ENCODE results near the gene CABP1. TPM values are rescaled to one million over a fixed set of nuclear protein-coding genes. Genes with fewer than 3 reads are reported as not detected.
"Not testable (repeated sequence)": the region's sequence is repeated elsewhere in the genome, so short reads cannot be mapped to it uniquely, and the experiment has no call there.

CABP1 gene
- not detected for polyA plus RNA-seq (ENCODE audit: low read depth in 6 of 6)

DNA sequence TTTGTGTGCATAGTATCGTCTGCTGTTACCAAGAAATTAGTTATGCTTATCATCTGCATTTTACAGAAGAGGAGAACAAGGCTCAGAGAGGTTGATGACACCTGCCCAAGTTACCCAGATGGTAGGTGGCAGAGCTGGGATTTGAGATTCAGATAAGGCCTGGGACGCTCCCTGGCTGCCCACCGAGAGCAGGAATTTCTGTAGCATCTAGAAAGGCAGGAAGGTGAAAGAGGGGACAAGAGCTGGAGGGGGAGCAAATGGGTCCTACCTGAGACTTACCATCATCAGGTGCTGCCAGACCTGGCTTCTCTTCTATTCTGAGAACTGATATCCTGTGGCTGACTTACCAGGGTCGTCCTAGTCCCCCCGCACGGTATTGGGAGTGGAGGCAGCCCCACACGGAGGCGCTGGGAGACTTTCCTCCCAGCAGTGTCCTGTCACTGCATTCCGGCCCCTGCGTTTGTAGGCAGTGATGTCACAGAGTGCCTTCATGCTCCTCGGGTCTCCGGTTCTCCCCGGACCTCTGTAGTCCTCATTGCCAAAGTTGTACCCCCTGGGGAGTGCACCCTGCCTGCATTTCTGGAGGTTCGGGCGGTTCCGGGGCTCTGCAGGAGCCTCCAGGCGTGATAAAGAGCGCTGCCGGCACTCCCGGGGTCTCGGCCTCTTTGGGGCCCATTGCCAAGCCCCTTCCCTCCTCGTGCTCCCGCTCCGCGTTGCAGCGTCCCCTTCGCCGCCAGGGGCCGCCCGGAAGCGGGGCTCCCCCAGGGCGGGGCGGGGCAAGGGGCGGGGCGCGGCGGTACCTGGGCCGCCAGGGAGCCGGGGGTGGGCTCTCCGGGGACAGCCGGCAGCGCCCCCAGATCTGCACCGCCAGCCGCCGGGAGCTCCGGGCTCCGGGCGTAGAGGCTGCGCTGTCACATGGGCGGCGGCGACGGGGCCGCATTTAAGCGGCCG lies at the start of gene CABP1:
CABP1 (plus strand) TSS at position 856 of the 951 bp plus-strand sequence; CDS start at position 916, 60 bp downstream.
- ATAC-seq (ENCODE audit: low read depth in 2 of 2): peak; percentile 79 to 85

DNA sequence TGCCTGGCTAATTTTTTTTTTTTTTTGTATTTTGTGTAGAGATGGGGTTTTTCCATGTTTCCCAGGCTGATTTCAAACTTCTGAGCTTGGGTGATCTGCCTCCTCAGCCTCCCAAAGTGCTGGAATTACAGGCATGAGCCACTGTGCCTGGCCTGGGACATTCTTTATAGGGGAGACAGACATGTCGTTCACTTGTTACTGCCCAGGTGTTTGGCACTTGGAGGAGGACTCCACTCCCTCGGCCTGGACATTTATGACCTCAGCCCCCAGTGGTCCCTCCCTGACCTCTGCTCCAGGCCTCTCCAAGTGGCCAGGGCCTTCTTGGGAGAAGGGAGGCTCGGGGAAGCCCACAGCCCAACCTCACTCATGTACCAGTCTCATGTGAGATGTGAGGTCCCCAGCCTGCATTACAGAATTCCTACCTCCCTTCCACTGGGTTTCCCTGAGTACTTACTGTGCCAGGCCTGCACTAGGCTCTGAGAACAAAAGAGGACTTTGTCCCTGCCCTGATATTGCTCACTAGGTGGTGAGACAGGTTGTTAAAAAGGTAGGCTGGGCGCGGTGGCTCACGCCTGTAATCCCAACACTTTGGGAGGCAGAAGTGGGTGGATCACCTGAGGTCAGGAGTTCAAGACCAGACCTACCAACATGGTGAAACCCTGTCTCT lies 49.6 kb upstream of the CABP1 start:
- Mint-ChIP-seq H3K27ac (peak overlapping the region in 2 of 6 donors; percentile 19 to 37), H3K9me3 (no peaks in the 10 kb centered on the region), H3K36me3 (no peaks in the 10 kb centered on the region), H3K27me3 (peaks cover 0 to 24% (median 10%) of the 10 kb centered on the region in 3 donors), H3K4me3 (peak overlapping the region in 1 of 8 donors; percentile 26), H3K4me1 (no peaks in the 10 kb centered on the region)
- ATAC-seq (ENCODE audit: low read depth in 2 of 2) (no peak), DNase-seq (no peak)

More for the DNA sequence above, at the start of gene CABP1:
- H3K9me3 Mint-ChIP-seq: no peaks in the 10 kb centered on the region
- peak; percentile 61 for DNase-seq
- peaks cover 38 to 65% (median 47%) of the 10 kb centered on the region in 3 donors for H3K27me3 Mint-ChIP-seq
- peaks cover 6 to 17% (median 7%) of the 10 kb centered on the region in 3 donors for H3K4me1 Mint-ChIP-seq
- H3K36me3 Mint-ChIP-seq: no peaks in the 10 kb centered on the region
- H3K27ac Mint-ChIP-seq: peak within 1 kb of the TSS in 1 of 6 donors; percentile 24
- peak within 1 kb of the TSS; percentile 66 to 89 (median 80) for H3K4me3 Mint-ChIP-seq

DNA sequence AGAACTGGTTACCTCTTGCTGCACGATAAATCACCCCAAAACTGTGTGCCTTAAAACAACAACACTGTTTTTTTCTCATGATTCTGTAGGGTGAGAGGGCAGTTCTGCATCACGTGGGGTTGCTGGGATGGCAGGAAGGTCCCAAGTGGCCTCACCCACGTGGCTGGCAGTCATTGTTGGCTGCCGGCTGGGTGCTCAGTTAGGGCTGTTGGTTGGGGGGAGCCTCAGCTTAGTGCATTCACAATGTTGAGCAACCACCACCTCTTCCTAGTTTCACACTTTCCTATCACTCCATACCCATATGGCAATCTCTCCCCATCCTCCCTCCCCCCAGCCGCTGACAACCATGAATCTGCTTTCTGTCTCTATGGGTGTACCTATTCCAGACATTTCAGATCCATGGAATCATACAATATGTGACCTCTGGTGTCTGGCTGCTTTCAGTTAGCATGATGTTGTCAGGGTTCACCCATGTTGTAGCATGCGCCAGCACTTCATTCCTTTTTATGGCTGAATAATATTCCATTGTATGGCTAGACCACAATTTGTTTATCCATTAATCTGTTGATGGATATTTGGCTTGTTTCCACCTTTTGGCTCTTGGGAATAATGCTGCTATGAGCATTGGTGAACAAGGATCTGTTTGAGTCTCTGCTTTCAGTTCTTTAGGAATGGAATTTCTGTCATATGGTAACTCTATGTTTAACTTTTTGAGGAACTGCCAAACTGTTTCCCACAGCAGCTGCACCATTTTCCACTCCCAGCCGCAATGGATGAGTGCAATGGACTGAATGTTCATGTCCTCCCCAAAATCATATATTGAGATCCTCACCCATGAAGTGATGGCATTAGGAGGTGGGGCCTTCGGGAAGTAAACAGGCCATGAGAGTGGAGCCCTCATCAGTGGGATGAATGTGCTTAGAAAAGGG lies 48.0 kb upstream of the CABP1 start:
- no peaks in the 10 kb centered on the region for H3K9me3 Mint-ChIP-seq
- DNase-seq (no peak), ATAC-seq (ENCODE audit: low read depth in 2 of 2) (no peak)
- H3K27ac Mint-ChIP-seq: no peak overlapping the region
- H3K27me3 Mint-ChIP-seq: peaks cover 0 to 25% (median 11%) of the 10 kb centered on the region in 3 donors
- no peaks in the 10 kb centered on the region for H3K4me1 Mint-ChIP-seq
- no peaks in the 10 kb centered on the region for H3K36me3 Mint-ChIP-seq
- no peak overlapping the region for H3K4me3 Mint-ChIP-seq

DNA sequence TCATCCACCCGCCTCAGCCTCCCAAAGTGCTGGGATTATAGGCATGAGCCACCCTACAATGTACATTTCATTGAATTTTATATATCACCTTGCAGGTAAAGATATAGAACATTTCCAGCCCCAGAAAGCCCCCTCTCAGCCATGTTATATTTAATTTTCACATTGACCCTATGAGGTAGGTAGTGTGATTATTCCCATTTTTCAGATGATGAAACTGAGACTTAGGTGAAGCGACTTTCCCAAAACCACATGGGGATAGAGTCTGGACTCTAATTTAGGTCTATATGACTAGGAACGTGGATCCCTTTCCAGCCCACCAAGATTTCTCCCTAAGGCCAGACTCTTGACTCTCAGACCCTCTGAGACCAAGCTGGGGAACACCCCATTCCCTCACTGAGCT lies 43.5 kb upstream of the CABP1 start:
- ATAC-seq (ENCODE audit: low read depth in 2 of 2) (no peak), DNase-seq (no peak)
- Mint-ChIP-seq H3K4me3 (no peak overlapping the region), H3K27me3 (peaks cover 9 to 45% (median 37%) of the 10 kb centered on the region in 3 donors), H3K36me3 (no peaks in the 10 kb centered on the region), H3K27ac (no peak overlapping the region), H3K4me1 (no peaks in the 10 kb centered on the region), H3K9me3 (no peaks in the 10 kb centered on the region)

DNA sequence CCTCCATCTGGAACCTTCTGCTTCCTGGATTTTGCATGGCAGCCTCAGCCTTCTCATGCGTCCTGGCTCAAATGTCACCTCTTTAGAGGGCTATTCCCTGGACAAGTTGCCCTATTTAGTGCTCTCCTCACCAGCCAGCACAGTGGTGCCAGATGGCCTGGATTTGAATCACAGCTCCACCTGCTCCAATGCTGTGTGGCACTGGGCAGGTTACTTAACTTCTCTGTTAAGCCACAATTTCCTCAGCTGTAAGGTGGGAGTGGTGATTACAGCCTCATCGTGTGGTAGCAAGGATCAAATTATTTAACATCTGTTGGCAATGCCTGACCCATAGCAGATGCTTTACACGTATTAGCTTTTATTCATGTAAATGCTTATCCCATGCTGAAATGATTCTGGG lies 42.6 kb upstream of the CABP1 start:
- H3K4me3 Mint-ChIP-seq: no peak overlapping the region
- ATAC-seq (ENCODE audit: low read depth in 2 of 2): no peak
- peaks cover 12 to 53% (median 46%) of the 10 kb centered on the region in 3 donors for H3K27me3 Mint-ChIP-seq
- no peaks in the 10 kb centered on the region for H3K4me1 Mint-ChIP-seq
- H3K27ac Mint-ChIP-seq: peak overlapping the region in 2 of 6 donors; percentile 79 to 84
- no peaks in the 10 kb centered on the region for H3K9me3 Mint-ChIP-seq
- no peak for DNase-seq
- no peaks in the 10 kb centered on the region for H3K36me3 Mint-ChIP-seq

DNA sequence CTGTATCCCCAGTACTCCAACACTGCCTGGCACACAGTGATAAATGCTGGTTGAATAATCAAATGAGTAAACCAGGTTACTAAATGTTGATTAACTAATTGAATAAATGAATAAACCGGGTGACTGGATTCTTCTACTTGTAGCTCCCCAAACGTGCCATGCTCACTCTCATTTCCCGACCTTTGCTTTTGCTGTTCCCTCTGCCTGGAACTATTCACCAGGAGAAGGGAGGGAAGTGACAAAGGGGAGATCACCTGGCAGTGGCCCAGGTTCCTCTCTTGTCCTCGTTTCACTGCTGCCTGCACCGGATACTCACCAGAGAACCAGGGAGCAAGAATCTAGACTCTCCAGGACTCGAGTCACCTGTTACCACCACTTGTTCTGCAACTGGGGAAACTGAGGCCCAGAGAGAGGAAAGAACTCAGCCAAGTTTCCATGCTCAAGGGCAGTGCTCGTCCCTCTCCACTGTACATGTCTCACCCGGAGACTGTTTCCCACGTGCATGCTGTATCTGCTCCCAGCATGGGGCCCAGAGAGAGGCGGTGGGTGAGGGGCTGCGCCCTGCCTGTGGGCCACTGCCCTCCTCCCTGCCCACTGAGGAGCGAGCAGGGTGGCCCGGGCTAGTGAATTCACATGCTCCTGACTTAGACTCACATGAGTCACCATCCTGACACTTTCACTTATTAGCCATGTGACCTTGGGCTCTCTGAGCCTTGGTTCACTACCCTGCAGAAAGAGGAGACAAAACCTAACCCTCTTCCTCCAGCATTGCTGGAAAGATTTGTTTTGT lies 41.6 kb upstream of the CABP1 start:
- peaks cover 12 to 53% (median 47%) of the 10 kb centered on the region in 3 donors for H3K27me3 Mint-ChIP-seq
- ATAC-seq (ENCODE audit: low read depth in 2 of 2): no peak
- no peaks in the 10 kb centered on the region for H3K4me1 Mint-ChIP-seq
- H3K4me3 Mint-ChIP-seq: no peak overlapping the region
- no peaks in the 10 kb centered on the region for H3K9me3 Mint-ChIP-seq
- no peak for DNase-seq
- no peak overlapping the region for H3K27ac Mint-ChIP-seq
- H3K36me3 Mint-ChIP-seq: no peaks in the 10 kb centered on the region

DNA sequence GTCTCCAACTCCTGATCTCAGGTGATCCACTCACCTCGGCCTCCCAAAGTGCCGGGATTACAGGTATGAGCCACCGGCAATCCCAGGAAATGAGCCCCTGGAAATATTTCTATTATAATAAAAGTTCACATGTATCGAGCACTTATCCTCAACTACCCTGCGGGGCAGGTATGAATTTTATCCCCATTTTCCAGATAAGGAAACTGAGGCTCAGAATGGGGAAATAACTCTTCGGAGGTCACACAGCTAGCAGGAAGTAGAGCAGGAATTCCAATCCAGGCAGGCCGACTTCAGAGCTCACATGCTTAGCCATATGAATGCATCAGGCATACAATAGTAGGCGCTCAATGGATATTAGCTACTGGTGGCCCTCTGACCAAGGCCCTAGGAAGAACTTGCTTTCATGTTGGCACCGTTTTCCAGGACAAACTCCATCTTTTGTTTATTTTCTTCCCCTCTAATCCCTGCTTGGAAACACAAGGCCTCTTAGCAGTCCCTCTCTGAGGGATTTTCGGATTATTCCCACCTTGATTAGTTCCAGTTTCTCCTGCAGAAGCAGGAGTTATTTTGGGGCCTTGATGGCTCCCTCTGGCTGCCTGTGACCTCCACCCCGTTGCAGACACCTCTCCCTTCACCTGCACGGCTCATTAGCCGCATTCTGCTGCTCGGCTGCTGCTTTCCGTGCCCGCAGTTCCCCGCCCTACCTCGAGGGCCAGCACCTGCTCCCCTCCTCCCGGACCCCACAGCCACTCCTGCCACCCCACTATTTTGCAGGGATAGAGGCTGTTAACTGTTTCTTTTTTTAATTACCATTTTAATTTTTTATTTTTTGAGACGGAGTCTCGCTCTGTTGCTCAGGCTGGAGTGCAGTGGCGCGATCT lies 40.5 kb upstream of the CABP1 start:
- no peak overlapping the region for H3K27ac Mint-ChIP-seq
- no peaks in the 10 kb centered on the region for H3K36me3 Mint-ChIP-seq
- no peak overlapping the region for H3K4me3 Mint-ChIP-seq
- no peaks in the 10 kb centered on the region for H3K4me1 Mint-ChIP-seq
- no peaks in the 10 kb centered on the region for H3K9me3 Mint-ChIP-seq
- ATAC-seq (ENCODE audit: low read depth in 2 of 2) (no peak), DNase-seq (no peak)
- peaks cover 12 to 52% (median 47%) of the 10 kb centered on the region in 3 donors for H3K27me3 Mint-ChIP-seq

DNA sequence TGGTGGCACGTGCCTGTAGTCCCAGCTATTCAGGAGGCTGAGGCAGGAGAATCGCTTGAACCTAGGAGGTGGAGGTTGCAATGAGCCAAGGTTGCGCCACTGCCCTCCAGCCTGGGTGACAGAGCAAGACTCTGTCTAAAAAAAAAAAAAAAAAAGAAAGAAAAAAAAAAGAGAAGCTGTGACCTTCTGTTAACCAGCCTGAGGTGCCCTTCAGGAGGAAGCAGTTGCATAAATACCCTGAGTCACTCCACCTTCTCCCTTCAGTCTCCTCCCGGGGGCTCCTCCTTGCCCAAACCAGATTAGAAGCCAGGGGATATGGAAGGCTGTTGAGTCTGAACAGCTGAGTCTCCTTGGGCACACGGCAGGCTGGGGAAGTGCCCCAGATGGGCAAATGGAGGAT lies 38.0 kb upstream of the CABP1 start:
- peak overlapping the region in 1 of 6 donors; percentile 6 for H3K27ac Mint-ChIP-seq
- not testable (repeated sequence) for ATAC-seq (ENCODE audit: low read depth in 2 of 2); H3K4me3 Mint-ChIP-seq; H3K36me3 Mint-ChIP-seq; H3K9me3 Mint-ChIP-seq; DNase-seq; H3K4me1 Mint-ChIP-seq
- peaks cover 23 to 46% (median 43%) of the 10 kb centered on the region in 3 donors for H3K27me3 Mint-ChIP-seq

DNA sequence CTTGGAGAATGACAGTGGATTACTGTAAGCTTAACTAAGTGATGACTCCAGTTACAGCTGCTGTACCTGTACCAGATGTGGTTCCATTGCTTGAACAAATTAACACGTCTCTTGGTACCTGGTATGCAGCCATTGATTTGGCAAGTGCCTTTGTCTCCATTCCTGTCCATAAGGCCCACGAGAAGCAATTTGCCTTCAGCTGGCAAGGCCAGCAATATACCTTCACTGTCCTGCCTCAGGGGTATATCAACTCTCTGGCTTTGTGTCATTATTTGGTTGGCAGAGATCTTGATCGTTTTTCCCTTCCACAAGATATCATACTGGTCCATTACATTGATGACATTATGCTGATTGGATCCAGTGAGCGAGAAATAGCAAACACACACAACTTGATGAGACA lies 29.9 kb upstream of the CABP1 start:
- no peaks in the 10 kb centered on the region for H3K36me3 Mint-ChIP-seq
- H3K4me3 Mint-ChIP-seq: no peak overlapping the region
- H3K4me1 Mint-ChIP-seq: no peaks in the 10 kb centered on the region
- DNase-seq (no peak), ATAC-seq (ENCODE audit: low read depth in 2 of 2) (no peak)
- H3K9me3 Mint-ChIP-seq: peaks cover 0 to 3% (median 0%) of the 10 kb centered on the region in 7 donors
- peaks cover 17 to 45% (median 34%) of the 10 kb centered on the region in 3 donors for H3K27me3 Mint-ChIP-seq
- H3K27ac Mint-ChIP-seq: no peak overlapping the region

DNA sequence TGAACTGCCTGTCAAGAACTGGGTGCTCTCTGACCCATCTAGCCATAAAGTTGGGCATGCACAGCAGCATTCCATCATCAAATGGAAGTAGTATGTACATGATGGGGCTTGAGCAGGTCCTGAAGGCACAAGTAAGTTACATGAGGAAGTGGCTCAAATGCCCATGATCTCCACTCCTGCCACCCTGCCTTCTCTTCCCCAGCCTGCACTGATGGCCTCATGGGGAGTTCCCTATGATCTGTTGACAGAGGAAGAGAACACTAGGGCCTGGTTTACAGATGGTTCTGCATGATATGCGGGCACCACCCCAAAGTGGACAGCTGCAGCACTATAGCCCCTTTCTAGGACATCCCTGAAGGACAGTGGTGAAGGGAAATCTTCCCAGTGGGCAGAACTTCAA lies 28.9 kb upstream of the CABP1 start:
- DNase-seq; H3K4me3 Mint-ChIP-seq; H3K27ac Mint-ChIP-seq; H3K36me3 Mint-ChIP-seq; H3K4me1 Mint-ChIP-seq; ATAC-seq (ENCODE audit: low read depth in 2 of 2); H3K9me3 Mint-ChIP-seq: not testable (repeated sequence)
- H3K27me3 Mint-ChIP-seq: peaks cover 14 to 41% (median 31%) of the 10 kb centered on the region in 3 donors

DNA sequence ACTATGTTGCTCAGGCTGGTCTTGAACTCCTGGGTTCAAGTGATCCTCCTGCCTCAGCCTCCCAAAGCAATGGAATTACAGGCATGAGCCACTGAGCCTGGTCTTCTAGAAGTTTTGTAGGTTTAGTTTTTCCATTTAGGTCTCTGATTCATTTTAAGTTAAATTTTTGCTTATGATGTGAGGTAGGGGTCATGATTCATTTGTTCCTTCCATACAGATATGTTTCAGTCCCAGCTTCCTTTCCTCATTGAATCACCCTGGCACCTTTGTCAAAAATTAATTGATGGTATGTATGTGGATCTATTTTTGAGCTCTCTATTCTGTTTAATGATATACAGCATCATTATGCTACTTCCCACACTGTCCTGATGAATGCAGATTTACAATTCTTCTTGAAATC lies 25.6 kb upstream of the CABP1 start:
- Mint-ChIP-seq H3K27ac (no peak overlapping the region), H3K27me3 (peaks cover 42 to 52% (median 45%) of the 10 kb centered on the region in 3 donors), H3K9me3 (peaks cover 0 to 3% (median 0%) of the 10 kb centered on the region in 7 donors), H3K4me3 (no peak overlapping the region), H3K36me3 (no peaks in the 10 kb centered on the region), H3K4me1 (no peaks in the 10 kb centered on the region)
- no peak for DNase-seq
- no peak for ATAC-seq (ENCODE audit: low read depth in 2 of 2)
